OCI-LY1 (cell line): Measurements from ENCODE around the gene UST.
"Not testable (repeated sequence)": the region's sequence is repeated elsewhere in the genome, so short reads cannot be mapped to it uniquely, and the experiment has no call there.

Experiments
- CTCF ChIP-seq: fragments of 200-600 bp; sonication (generic), shearing (Covaris generic); IDR thresholded peaks from 2 replicates; pipeline ENCODE4 v1.5.1; 2017; ENCODE audit warnings: mild to moderate bottlenecking, antibody characterized with exemption, low read length, moderate library complexity, mixed read lengths
- EZH2 ChIP-seq: fragments of 200-600 bp; sonication (generic), shearing (Covaris generic); IDR thresholded peaks from 2 replicates; pipeline ENCODE4 v1.8.0; 2017; ENCODE audit warnings: borderline replicate concordance, mixed run types, mild to moderate bottlenecking, antibody characterized with exemption, low read length, moderate library complexity, mixed read lengths

DNA sequence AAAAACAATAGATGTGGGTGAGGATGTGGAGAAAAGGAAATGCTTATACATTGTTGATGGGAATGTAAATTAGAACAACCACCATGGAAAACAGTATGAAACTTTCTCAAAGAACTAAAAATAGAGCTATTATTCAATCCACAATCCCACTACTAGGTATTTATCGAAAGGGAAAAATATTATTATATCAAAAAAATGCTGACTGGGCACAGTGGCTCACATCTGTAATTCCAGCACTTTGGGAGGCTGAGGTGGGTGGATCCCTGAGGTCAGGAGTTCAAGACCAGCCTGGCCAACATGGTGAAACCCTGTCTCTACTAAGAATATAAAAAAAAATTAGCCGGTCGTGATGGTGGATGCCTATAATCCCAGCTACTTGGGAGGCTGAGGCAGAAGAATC is 357.1 kb downstream of the UST start:
- not testable (repeated sequence) for TF ChIP-seq CTCF, EZH2
